Measurements from ENCODE around the gene HOXD11. TPM values are rescaled to one million over a fixed set of nuclear protein-coding genes. Genes with fewer than 3 reads are reported as not detected.

The HOXD11 gene
- total and polyA plus RNA-seq, 2 experiments from 2014 or later, result 28.4 to 30.0 TPM

DNA sequence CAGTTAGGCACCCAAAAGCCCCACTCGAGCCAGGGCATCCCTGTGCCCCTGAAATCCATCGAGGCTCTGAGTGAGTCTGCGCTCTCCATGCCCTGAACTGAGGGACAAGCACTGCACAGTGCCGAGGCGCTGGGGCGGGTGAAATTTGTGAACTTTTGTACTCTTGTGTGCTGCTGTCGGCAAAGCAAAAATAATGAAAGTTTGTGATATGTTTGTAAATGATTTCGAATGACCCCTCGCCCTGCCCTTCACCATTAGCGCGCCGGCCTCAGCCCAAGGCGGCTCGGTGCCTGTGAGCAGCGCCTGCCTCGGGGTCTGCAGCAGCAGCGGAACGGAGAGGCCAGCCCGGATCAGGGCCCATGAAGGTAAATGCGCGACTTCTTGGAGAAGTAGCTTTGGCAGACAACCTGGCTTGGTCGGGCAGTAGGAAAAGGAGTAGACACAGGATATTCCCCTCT, 42.4 kb downstream of the HOXD11 start:
- no peaks in the 10 kb centered on the region for H3K4me1 ChIP-seq (ENCODE audit: insufficient read depth)
- peaks cover 2% of the 10 kb centered on the region; the same call in 1 of the 2 replicates for H4K20me1 ChIP-seq (ENCODE audit: insufficient read depth)
- no peak overlapping the region for H3K9ac ChIP-seq
- H3K4me2 ChIP-seq (ENCODE audit: unreplicated experiment), result no peak overlapping the region
- no peak overlapping the region for H3K4me3 ChIP-seq
- H3K9me3 ChIP-seq (ENCODE audit: low read depth), result no peaks in the 10 kb centered on the region
- no peak overlapping the region for H2AFZ ChIP-seq
- H3K79me2 ChIP-seq (ENCODE audit: insufficient read depth), result peaks cover 70% of the 10 kb centered on the region
- peaks cover 8% of the 10 kb centered on the region; the same call in 1 of the 2 replicates for H3K36me3 ChIP-seq (ENCODE audit: low read depth)
- H3K27ac ChIP-seq, result no peak overlapping the region
- 98% methylated on average over 21 to 22 of the region's 22 CpGs for WGBS, 2 experiments (ENCODE audit: low coverage in 1 of 2, low lambda C conversion rate in 2 of 2, missing lambda C conversion rate in 2 of 2)
- H3K27me3 ChIP-seq (replicated peaks; ENCODE audit: insufficient read depth), result no peaks in the 10 kb centered on the region
- in situ Hi-C loops (cut with MboI), result loop anchor here (10.0 kb wide), 1 partner anchor 305 kb away; no protein-coding TSS in a partner anchor
- no peaks in the 10 kb centered on the region for H3K9me2 ChIP-seq (ENCODE audit: insufficient read depth)
- TF ChIP-seq EZH2phosphoT487 (IDR thresholded peaks at IDR 0.05; ENCODE audit: insufficient read depth, low read depth) (no peak), EZH2 (IDR thresholded peaks at IDR 0.05; ENCODE audit: insufficient read depth, poor library complexity, severe bottlenecking) (no peak)
- H3F3A ChIP-seq (ENCODE audit: insufficient read depth), result 0 out of 2 replicates have a peak, but pooled peaks cover 11% of the 10 kb centered on the region
- DNase-seq, result no peak

GRCh38 chr2:176149939-176150583, 43.0 kb downstream of the HOXD11 start:
- TF ChIP-seq EZH2 (IDR thresholded peaks at IDR 0.05; ENCODE audit: insufficient read depth, poor library complexity, severe bottlenecking), result no peak
- TF ChIP-seq EZH2phosphoT487 (IDR thresholded peaks at IDR 0.05; ENCODE audit: insufficient read depth, low read depth), result no peak
- Histone ChIP-seq H3K27ac (no peak overlapping the region), H3K9me3 (ENCODE audit: low read depth) (no peaks in the 10 kb centered on the region), H3K27me3 (replicated peaks; ENCODE audit: insufficient read depth) (no peaks in the 10 kb centered on the region), H3K36me3 (ENCODE audit: low read depth) (peaks cover 9% of the 10 kb centered on the region; the same call in 1 of the 2 replicates), H3F3A (ENCODE audit: insufficient read depth) (0 out of 2 replicates have a peak, but pooled peaks cover 16% of the 10 kb centered on the region), H3K4me2 (ENCODE audit: unreplicated experiment) (no peak overlapping the region), H3K79me2 (ENCODE audit: insufficient read depth) (peaks cover 65% of the 10 kb centered on the region), H3K9me2 (ENCODE audit: insufficient read depth) (no peaks in the 10 kb centered on the region), H3K4me3 (no peak overlapping the region), H3K9ac (no peak overlapping the region), H3K4me1 (ENCODE audit: insufficient read depth) (no peaks in the 10 kb centered on the region), H4K20me1 (ENCODE audit: insufficient read depth) (peaks cover 2% of the 10 kb centered on the region; the same call in 1 of the 2 replicates), H2AFZ (no peak overlapping the region)
- no peak for DNase-seq
- 96% methylated on average over 24 of the region's 24 CpGs for WGBS, 2 experiments (ENCODE audit: low coverage in 1 of 2, low lambda C conversion rate in 2 of 2, missing lambda C conversion rate in 2 of 2)
- in situ Hi-C loops (cut with MboI), result loop anchor here (10.0 kb wide), 1 partner anchor 305 kb away; no protein-coding TSS in a partner anchor

- Histone ChIP-seq H3K9me3 (ENCODE audit: low read depth) (no peaks in the 10 kb centered on the region), H3K9ac (no peak overlapping the region), H3K79me2 (ENCODE audit: insufficient read depth) (peaks cover 57% of the 10 kb centered on the region), H4K20me1 (ENCODE audit: insufficient read depth) (peaks cover 1% of the 10 kb centered on the region; the same call in 1 of the 2 replicates), H3K4me1 (ENCODE audit: insufficient read depth) (no peaks in the 10 kb centered on the region), H3F3A (ENCODE audit: insufficient read depth) (peaks cover 22% of the 10 kb centered on the region; the same call in 1 of the 2 replicates), H3K27me3 (replicated peaks; ENCODE audit: insufficient read depth) (no peaks in the 10 kb centered on the region), H3K4me2 (ENCODE audit: unreplicated experiment) (no peak overlapping the region), H2AFZ (no peak overlapping the region), H3K4me3 (no peak overlapping the region), H3K36me3 (ENCODE audit: low read depth) (peaks cover 9% of the 10 kb centered on the region; the same call in 1 of the 2 replicates), H3K27ac (no peak overlapping the region), H3K9me2 (ENCODE audit: insufficient read depth) (no peaks in the 10 kb centered on the region)
- DNase-seq, result no peak
- in situ Hi-C loops (cut with MboI), result no loop called here
- whole genome bisulfite sequencing, 2 experiments (ENCODE audit: low coverage in 1 of 2, low lambda C conversion rate in 2 of 2, missing lambda C conversion rate in 2 of 2), result 86 to 88% methylated on average over 14 of the region's 14 CpGs
- no peak for TF ChIP-seq EZH2 (IDR thresholded peaks at IDR 0.05; ENCODE audit: insufficient read depth, poor library complexity, severe bottlenecking)
- TF ChIP-seq EZH2phosphoT487 (IDR thresholded peaks at IDR 0.05; ENCODE audit: insufficient read depth, low read depth), result no peak
Measured at GRCh38 chr2:176150584-176151441, 43.7 kb downstream of the HOXD11 start.

Measured in GM23248 (cell line).